H9 (cell line): ENCODE measurements around the gene STIL. TPM values are rescaled to one million over a fixed set of nuclear protein-coding genes. Genes with fewer than 3 reads are reported as not detected.

Experiments used
- DNase-seq: peaks from one replicate; pipeline ENCODE4 v3.0.0-alpha.2; 2017
- H2AFZ ChIP-seq: one replicate; pipeline ENCODE4 v1.6.1; 2013; ENCODE audit warnings: mild to moderate bottlenecking, low read length, control low read depth, moderate library complexity
- H2AK5ac ChIP-seq: 2 replicates; pipeline ENCODE4 v1.6.1; 2013; ENCODE audit warnings: low read length, control low read depth, mixed read lengths; ENCODE audit not compliant: insufficient read length
- H2BK120ac ChIP-seq: one replicate; pipeline ENCODE4 v1.6.1; 2013; ENCODE audit warnings: low read depth, mild to moderate bottlenecking, low read length, control low read depth, inconsistent platforms; ENCODE audit not compliant: poor library complexity, severe bottlenecking
- H2BK12ac ChIP-seq: 2 replicates; pipeline ENCODE4 v1.6.1; 2013; ENCODE audit warnings: low read length, control low read depth, mixed read lengths, low read depth; ENCODE audit not compliant: insufficient read length
- H2BK15ac ChIP-seq: 2 replicates; pipeline ENCODE4 v1.6.1; 2013; ENCODE audit warnings: low read depth, low read length, control low read depth
- H2BK20ac ChIP-seq: one replicate; pipeline ENCODE4 v1.6.1; 2013; ENCODE audit warnings: low read depth, mild to moderate bottlenecking, low read length, control low read depth, inconsistent platforms; ENCODE audit not compliant: poor library complexity, severe bottlenecking
- H2BK5ac ChIP-seq: 2 replicates; pipeline ENCODE4 v1.6.1; 2013; ENCODE audit warnings: low read length, control low read depth, mixed read lengths; ENCODE audit not compliant: insufficient read length
- H3K14ac ChIP-seq: 2 replicates; pipeline ENCODE4 v1.6.1; 2013; ENCODE audit warnings: low read length, control low read depth; ENCODE audit not compliant: insufficient read depth
- H3K18ac ChIP-seq: 2 replicates; pipeline ENCODE4 v1.6.1; 2013; ENCODE audit warnings: low read depth, mild to moderate bottlenecking, mixed read lengths, low read length, control low read depth; ENCODE audit not compliant: insufficient read length
- H3K23ac ChIP-seq: 2 replicates; pipeline ENCODE4 v1.6.1; 2013; ENCODE audit warnings: low read length, control low read depth, mixed read lengths, low read depth; ENCODE audit not compliant: insufficient read length
- H3K23me2 ChIP-seq: 2 replicates; pipeline ENCODE4 v1.6.1; 2013; ENCODE audit warnings: low read depth, mild to moderate bottlenecking, mixed read lengths, low read length, control low read depth; ENCODE audit not compliant: insufficient read length, poor library complexity, severe bottlenecking
- H3K27ac ChIP-seq: 2 replicates; pipeline ENCODE4 v1.5.1; 2013; ENCODE audit warnings: low read length, control low read depth, mixed read lengths, low read depth; ENCODE audit not compliant: insufficient read length
- H3K27me3 ChIP-seq: 2 replicates; pipeline ENCODE4 v1.6.1; 2013; ENCODE audit warnings: low read length, control low read depth, inconsistent platforms; ENCODE audit not compliant: insufficient read depth
- H3K4ac ChIP-seq: 2 replicates; pipeline ENCODE4 v1.6.1; 2013; ENCODE audit warnings: low read depth, mild to moderate bottlenecking, control low read depth, inconsistent platforms, low read length, moderate library complexity
- H3K4me1 ChIP-seq: 2 replicates; pipeline ENCODE4 v1.6.1; 2013; ENCODE audit warnings: low read length, control low read depth, inconsistent platforms; ENCODE audit not compliant: insufficient read depth
- H3K4me2 ChIP-seq: 2 replicates; pipeline ENCODE4 v1.6.1; 2013; ENCODE audit warnings: low read length, control low read depth, mixed read lengths; ENCODE audit not compliant: insufficient read length, insufficient read depth
- H3K56ac ChIP-seq: 2 replicates; pipeline ENCODE4 v1.6.1; 2013; ENCODE audit warnings: low read depth, mild to moderate bottlenecking, mixed read lengths, low read length, control low read depth; ENCODE audit not compliant: insufficient read length
- H3K79me1 ChIP-seq: 2 replicates; pipeline ENCODE4 v1.6.1; 2013; ENCODE audit warnings: low read depth, mild to moderate bottlenecking, moderate library complexity, low read length, control low read depth, inconsistent platforms; ENCODE audit not compliant: insufficient read depth, poor library complexity, severe bottlenecking
- H3K79me2 ChIP-seq: 2 replicates; pipeline ENCODE4 v1.6.1; 2013; ENCODE audit warnings: low read length, control low read depth, inconsistent platforms; ENCODE audit not compliant: insufficient read depth
- H3K9ac ChIP-seq: 2 replicates; pipeline ENCODE4 v1.6.1; 2013; ENCODE audit warnings: low read length, control low read depth, mixed read lengths; ENCODE audit not compliant: insufficient read length; ENCODE audit errors: extremely low read depth
- H3K9me3 ChIP-seq: one replicate; pipeline ENCODE4 v1.6.1; 2013; ENCODE audit warnings: low read depth, low read length, inconsistent platforms; ENCODE audit not compliant: control insufficient read depth
- H3T11ph ChIP-seq: one replicate; pipeline ENCODE4 v1.6.1; 2013; ENCODE audit warnings: mild to moderate bottlenecking, low read length, control low read depth, inconsistent platforms
- H4K20me1 ChIP-seq: one replicate; pipeline ENCODE4 v1.6.1; 2013; ENCODE audit not compliant: control insufficient read depth, insufficient read length, insufficient read depth
- H4K5ac ChIP-seq: 2 replicates; pipeline ENCODE4 v1.6.1; 2013; ENCODE audit warnings: low read depth, mild to moderate bottlenecking, mixed read lengths, low read length, control low read depth; ENCODE audit not compliant: insufficient read length
- H4K8ac ChIP-seq: replicated peaks from 2 replicates; pipeline ENCODE4 v1.6.1; 2013; ENCODE audit warnings: low read length, control low read depth, mixed read lengths, low read depth; ENCODE audit not compliant: insufficient read length
- H4K91ac ChIP-seq: 2 replicates; pipeline ENCODE4 v1.6.1; 2013; ENCODE audit warnings: low read depth, mild to moderate bottlenecking, moderate library complexity, mixed read lengths, low read length, control low read depth; ENCODE audit not compliant: insufficient read length
- H3K27ac Mint-ChIP-seq, 3 experiments: 2 replicates in 2 of 3; 3 replicates in 1 of 3; pipeline ENCODE4 v1.8.0; 2020 to 2021; ENCODE audit warnings: mixed read lengths in 3 of 3, mild to moderate bottlenecking in 1 of 3, moderate library complexity in 1 of 3
- H3K27me3 Mint-ChIP-seq: 2 replicates; pipeline ENCODE4 v1.8.0; 2021; ENCODE audit warnings: low read depth, mild to moderate bottlenecking, moderate library complexity, mixed read lengths
- H3K36me3 Mint-ChIP-seq, 3 experiments: 2 replicates in 2 of 3; 3 replicates in 1 of 3; pipeline ENCODE4 v1.8.0; 2020 to 2021; ENCODE audit warnings: low read depth in 3 of 3, mixed read lengths in 3 of 3; ENCODE audit not compliant: insufficient read depth in 1 of 3
- H3K4me1 Mint-ChIP-seq, 2 experiments: 2 replicates each; pipeline ENCODE4 v1.8.0; 2020; ENCODE audit warnings: mixed read lengths in 2 of 2
- H3K4me3 Mint-ChIP-seq, 2 experiments: 2 replicates in 1 of 2; 3 replicates in 1 of 2; pipeline ENCODE4 v1.8.0; 2020 to 2021; ENCODE audit warnings: mild to moderate bottlenecking in 2 of 2, mixed read lengths in 2 of 2, moderate library complexity in 1 of 2
- H3K9me3 Mint-ChIP-seq, 2 experiments: 2 replicates in 1 of 2; 3 replicates in 1 of 2; pipeline ENCODE4 v1.8.0; 2020; ENCODE audit warnings: mild to moderate bottlenecking in 2 of 2, mixed read lengths in 2 of 2, moderate library complexity in 1 of 2
- WGBS: extraction: QIAGEN DNeasy Blood & Tissue Kit; methylation state at CpG from one replicate; pipeline ENCODE4 v1.1.7; 2013; ENCODE audit warnings: missing lambda C conversion rate, low lambda C conversion rate, mixed read lengths; ENCODE audit not compliant: insufficient read length; ENCODE audit errors: extremely low coverage; 5-methylcytosine and 5-hydroxymethylcytosine counted together
- total RNA-seq: library from RNA; stranded (reverse); gene quantifications from 2 replicates; pipeline ENCODE4 v1.2.1, GENCODE V29; 2021
- TF ChIP-seq, protein P1 (sequence below): fragments of 200-600 bp; sonication (generic); conservative IDR thresholded peaks from 3 replicates; pipeline ENCODE4 v1.8.0; 2021; ENCODE audit warnings: antibody characterized with exemption, mild to moderate bottlenecking

STIL gene
- total RNA-seq, 1 experiment from 2014 or later: 26.6 TPM

DNA sequence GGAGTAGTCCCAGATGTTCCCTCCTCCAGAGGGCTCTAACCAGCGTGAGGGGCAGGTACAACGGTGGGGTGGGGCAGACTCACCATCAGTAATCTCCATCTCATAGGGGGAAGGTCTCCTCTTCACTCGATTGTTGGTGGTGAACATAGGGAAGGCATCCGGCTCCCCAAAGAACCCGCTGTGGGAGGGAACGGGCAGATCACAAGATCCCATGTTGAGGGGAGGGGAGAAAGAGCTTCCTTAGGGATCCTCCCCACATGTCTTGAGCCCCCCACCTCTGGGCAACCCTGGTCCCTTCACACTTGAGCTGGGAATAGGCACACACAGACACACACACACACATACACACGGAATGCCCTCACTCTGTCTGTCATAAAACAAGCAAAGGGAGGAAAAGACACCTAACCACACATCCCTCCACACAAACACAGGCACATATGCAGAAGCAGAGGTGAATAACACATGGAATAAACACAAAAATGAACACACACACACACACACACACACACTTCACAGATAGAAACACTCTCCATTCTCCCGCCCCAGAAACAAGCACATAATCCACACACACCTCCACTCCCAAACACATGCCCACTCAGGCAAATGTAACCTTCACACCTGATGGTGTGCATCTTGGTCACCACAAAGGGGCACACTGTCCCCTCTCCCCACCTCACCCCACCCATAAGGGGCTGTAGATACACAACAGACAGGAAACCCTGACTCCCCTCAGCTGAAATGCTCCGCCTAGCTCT is 89.8 kb downstream of the STIL start:
- no peak overlapping the region for H3K4me3 Mint-ChIP-seq
- H2BK20ac ChIP-seq: no peak overlapping the region
- peaks cover 10 to 21% of the 10 kb centered on the region in 2 experiments for H3K4me1 Mint-ChIP-seq
- H2BK120ac ChIP-seq: no peak overlapping the region
- H3K23ac ChIP-seq: no peak overlapping the region
- WGBS: no CpG with 5 or more reads among the region's 9 CpGs
- no peaks in the 10 kb centered on the region for H3K79me1 ChIP-seq
- H3K27me3 ChIP-seq: peaks cover 88% of the 10 kb centered on the region
- H3K27ac Mint-ChIP-seq: no peak overlapping the region
- H4K8ac ChIP-seq: no peak overlapping the region
- no peak overlapping the region for H3K4ac ChIP-seq
- no peak overlapping the region for H2AK5ac ChIP-seq
- H3K27ac ChIP-seq: no peak overlapping the region
- no peak overlapping the region for H3K56ac ChIP-seq
- no peak for DNase-seq
- no peak overlapping the region for H2AFZ ChIP-seq
- no peak overlapping the region for H3K4me2 ChIP-seq
- no peak overlapping the region for H2BK5ac ChIP-seq
- peaks cover 0 to 3% of the 10 kb centered on the region in 2 experiments; a peak in 2 of 5 replicates for H3K9me3 Mint-ChIP-seq
- H3K36me3 Mint-ChIP-seq: no peaks in the 10 kb centered on the region
- no peaks in the 10 kb centered on the region for H3K79me2 ChIP-seq
- no peaks in the 10 kb centered on the region for H3K9me3 ChIP-seq
- no peak overlapping the region for H3T11ph ChIP-seq
- H4K20me1 ChIP-seq: peaks cover 2% of the 10 kb centered on the region
- H3K9ac ChIP-seq: no peak overlapping the region
- H4K91ac ChIP-seq: no peak overlapping the region
- no peak overlapping the region for H2BK12ac ChIP-seq
- no peak overlapping the region for H2BK15ac ChIP-seq
- no peak overlapping the region for H4K5ac ChIP-seq
- H3K23me2 ChIP-seq: peaks cover 5% of the 10 kb centered on the region
- TF ChIP-seq, protein P1, sequence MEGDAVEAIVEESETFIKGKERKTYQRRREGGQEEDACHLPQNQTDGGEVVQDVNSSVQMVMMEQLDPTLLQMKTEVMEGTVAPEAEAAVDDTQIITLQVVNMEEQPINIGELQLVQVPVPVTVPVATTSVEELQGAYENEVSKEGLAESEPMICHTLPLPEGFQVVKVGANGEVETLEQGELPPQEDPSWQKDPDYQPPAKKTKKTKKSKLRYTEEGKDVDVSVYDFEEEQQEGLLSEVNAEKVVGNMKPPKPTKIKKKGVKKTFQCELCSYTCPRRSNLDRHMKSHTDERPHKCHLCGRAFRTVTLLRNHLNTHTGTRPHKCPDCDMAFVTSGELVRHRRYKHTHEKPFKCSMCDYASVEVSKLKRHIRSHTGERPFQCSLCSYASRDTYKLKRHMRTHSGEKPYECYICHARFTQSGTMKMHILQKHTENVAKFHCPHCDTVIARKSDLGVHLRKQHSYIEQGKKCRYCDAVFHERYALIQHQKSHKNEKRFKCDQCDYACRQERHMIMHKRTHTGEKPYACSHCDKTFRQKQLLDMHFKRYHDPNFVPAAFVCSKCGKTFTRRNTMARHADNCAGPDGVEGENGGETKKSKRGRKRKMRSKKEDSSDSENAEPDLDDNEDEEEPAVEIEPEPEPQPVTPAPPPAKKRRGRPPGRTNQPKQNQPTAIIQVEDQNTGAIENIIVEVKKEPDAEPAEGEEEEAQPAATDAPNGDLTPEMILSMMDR: no peak
- H3K4me1 ChIP-seq: no peaks in the 10 kb centered on the region; the same call in 1 of the 2 replicates
- no peak overlapping the region for H3K14ac ChIP-seq
- peaks cover 41% of the 10 kb centered on the region for H3K27me3 Mint-ChIP-seq
- H3K18ac ChIP-seq: no peak overlapping the region
